ENCODE data around the gene PKNOX2. TPM values are rescaled to one million over a fixed set of nuclear protein-coding genes. Genes with fewer than 3 reads are reported as not detected.
A peak's percentile ranks its signal among the peaks of the same experiment; 100 is the strongest.

PKNOX2 gene
- total RNA-seq, 4 donors from 2014 or later = 0.27 to 4.8 (median 0.75) TPM; not detected in 1

GRCh38 chr11:125123947-125124617 is 40.5 kb upstream of the PKNOX2 start:
- TF ChIP-seq POLR2A (IDR thresholded peaks at IDR 0.05) (no peak), CTCF (IDR thresholded peaks at IDR 0.05) (peak in 3 of 5 experiments; percentile 24 to 41 (median 30))
- no peaks in the 10 kb centered on the region for H3K4me1 ChIP-seq
- intact Hi-C loops (cut with DNase I; ENCODE audit: low total_unique reads) (no loop called here), in situ Hi-C loops (cut with MboI; ENCODE audit: low pct_ligation_motif_present in 1 of 4, low pct_unique_long_range_greater_than_20kb in 1 of 4, low sequenced_read_pairs in 3 of 4) (no loop called here)
- H3K4me3 ChIP-seq = no peak overlapping the region
- 57 to 61% methylated on average over 7 to 10 of the region's 10 CpGs for WGBS, 2 donors (ENCODE audit: low coverage in 1 of 2)
- no peaks in the 10 kb centered on the region for H3K36me3 ChIP-seq
- H3K9me3 ChIP-seq = no peaks in the 10 kb centered on the region
- H3K27ac ChIP-seq = no peak overlapping the region
- DNase-seq = peak; percentile 50
- H3K27me3 ChIP-seq = peaks cover 23% of the 10 kb centered on the region

GRCh38 chr11:125124618-125124992 is 39.9 kb upstream of the PKNOX2 start:
- TF ChIP-seq EP300 (IDR thresholded peaks at IDR 0.05; ENCODE audit: low read depth) (no peak), POLR2A (IDR thresholded peaks at IDR 0.05) (no peak), POLR2AphosphoS5 (IDR thresholded peaks at IDR 0.05) (no peak), CTCF (IDR thresholded peaks at IDR 0.05) (no peak)
- Histone ChIP-seq H3K4me1 (no peaks in the 10 kb centered on the region), H3K4me3 (no peak overlapping the region), H3K9me3 (no peaks in the 10 kb centered on the region), H3K27me3 (peaks cover 29% of the 10 kb centered on the region), H3K27ac (no peak overlapping the region), H3K36me3 (no peaks in the 10 kb centered on the region)
- intact Hi-C loops (cut with DNase I; ENCODE audit: low total_unique reads) = no loop called here
- DNase-seq = no peak
- in situ Hi-C loops (cut with MboI; ENCODE audit: low pct_ligation_motif_present in 1 of 4, low pct_unique_long_range_greater_than_20kb in 1 of 4, low sequenced_read_pairs in 3 of 4) = no loop called here
- WGBS, 2 donors (ENCODE audit: low coverage in 1 of 2) = 87 to 98% methylated on average over 4 of the region's 4 CpGs

- no peaks in the 10 kb centered on the region for H3K4me1 ChIP-seq
- no peak overlapping the region for H3K4me3 ChIP-seq
- intact Hi-C loops (cut with DNase I; ENCODE audit: low total_unique reads) (no loop called here), in situ Hi-C loops (cut with MboI; ENCODE audit: low pct_ligation_motif_present in 1 of 4, low pct_unique_long_range_greater_than_20kb in 1 of 4, low sequenced_read_pairs in 3 of 4) (loop anchor here in 1 of 4 donors (25.0 kb wide), 1 partner anchor 166 kb away; the partner anchor contains the start of gene CCDC15)
- H3K9me3 ChIP-seq = no peaks in the 10 kb centered on the region
- no peaks in the 10 kb centered on the region for H3K36me3 ChIP-seq
- peaks cover 22% of the 10 kb centered on the region for H3K27me3 ChIP-seq
- no peak overlapping the region for H3K27ac ChIP-seq
- TF ChIP-seq POLR2A (IDR thresholded peaks at IDR 0.05) = no peak
- TF ChIP-seq EP300 (IDR thresholded peaks at IDR 0.05; ENCODE audit: low read depth) = no peak
- no peak for TF ChIP-seq CTCF (IDR thresholded peaks at IDR 0.05)
- no peak for TF ChIP-seq POLR2AphosphoS5 (IDR thresholded peaks at IDR 0.05)
- 63 to 78% methylated on average over 3 to 4 of the region's 4 CpGs for WGBS, 2 donors (ENCODE audit: low coverage in 1 of 2)
- no peak for DNase-seq
Measured at GRCh38 chr11:125128450-125128849, 36.1 kb upstream of the PKNOX2 start.

GRCh38 chr11:125129316-125129993 is 35.1 kb upstream of the PKNOX2 start:
- TF ChIP-seq EP300 (IDR thresholded peaks at IDR 0.05; ENCODE audit: low read depth) = no peak
- TF ChIP-seq POLR2AphosphoS5 (IDR thresholded peaks at IDR 0.05) = no peak
- no peak for TF ChIP-seq POLR2A (IDR thresholded peaks at IDR 0.05)
- TF ChIP-seq CTCF (IDR thresholded peaks at IDR 0.05) = no peak
- Histone ChIP-seq H3K27ac (no peak overlapping the region), H3K4me1 (no peaks in the 10 kb centered on the region), H3K27me3 (peaks cover 22% of the 10 kb centered on the region), H3K4me3 (no peak overlapping the region), H3K9me3 (no peaks in the 10 kb centered on the region), H3K36me3 (no peaks in the 10 kb centered on the region)
- 76 to 85% methylated on average over 16 to 22 of the region's 22 CpGs for WGBS, 2 donors (ENCODE audit: low coverage in 1 of 2)
- no peak for DNase-seq
- in situ Hi-C loops (cut with MboI; ENCODE audit: low pct_ligation_motif_present in 1 of 4, low pct_unique_long_range_greater_than_20kb in 1 of 4, low sequenced_read_pairs in 3 of 4) = loop anchor here in 1 of 4 donors (25.0 kb wide), 1 partner anchor 167 kb away; the partner anchor contains the start of gene CCDC15
- intact Hi-C loops (cut with DNase I; ENCODE audit: low total_unique reads) = no loop called here

Data from transverse colon (tissue), 4 donors.